ENCODE results near the gene TSPOAP1. TPM values are rescaled to one million over a fixed set of nuclear protein-coding genes. Genes with fewer than 3 reads are reported as not detected.

The TSPOAP1 gene
- total and polyA plus RNA-seq, 10 of the 15 experiments (the other 5 are each of a cell fraction or from before 2014, with no cell fraction given): 0.58 to 16.4 (median 4.2) TPM; not detected in 1

DNA sequence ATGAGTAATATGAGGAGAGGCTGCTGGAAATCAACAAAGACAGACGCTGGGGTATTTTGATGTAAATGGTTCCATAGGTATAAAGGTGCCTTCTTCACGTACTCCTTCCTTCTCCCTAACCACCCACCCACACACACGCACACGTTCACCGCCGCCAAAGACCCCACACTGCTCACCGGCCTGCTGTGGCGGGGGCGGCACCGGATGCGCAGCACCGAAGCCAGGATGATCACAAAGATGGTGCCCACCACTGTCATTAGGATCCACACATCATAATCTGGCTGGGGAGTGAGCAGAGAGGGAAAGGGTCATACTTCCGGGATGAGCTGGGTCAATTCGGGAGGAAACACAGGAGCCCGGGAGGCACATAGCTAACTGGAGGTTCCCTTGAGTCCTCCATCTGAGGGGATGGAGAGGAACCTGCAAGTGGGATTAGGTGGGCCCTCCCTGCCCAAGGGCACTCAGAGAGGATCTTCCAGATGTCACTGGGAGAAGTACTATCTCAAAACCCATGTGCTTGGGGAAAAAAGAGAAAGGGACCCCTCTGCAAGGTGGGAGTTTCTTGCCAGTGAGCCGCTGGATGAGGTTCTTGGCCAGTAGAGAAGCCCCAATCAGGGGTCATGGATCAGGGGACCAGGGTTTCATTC lies 33.9 kb upstream of the TSPOAP1 start:
- Histone ChIP-seq H3K79me2 (ENCODE audit: control insufficient read depth, insufficient read depth, low read length) (no peaks in the 10 kb centered on the region), H3K4me2 (ENCODE audit: control insufficient read depth, insufficient read depth) (no peak overlapping the region), H3K9me3 (replicated peaks; ENCODE audit: control insufficient read depth, insufficient read depth, low read length) (no peaks in the 10 kb centered on the region), H3K4me1 (ENCODE audit: control insufficient read depth, insufficient read depth, low read length) (no peaks in the 10 kb centered on the region), H4K20me1 (ENCODE audit: control insufficient read depth, insufficient read depth) (no peaks in the 10 kb centered on the region), H3K36me3 (ENCODE audit: control insufficient read depth in 2 of 2, insufficient read depth in 2 of 2, low read length in 1 of 2) (peaks cover 0 to 26% of the 10 kb centered on the region in 2 experiments; a peak in 3 of 4 replicates), H2AFZ (ENCODE audit: control insufficient read depth, low read depth, low read length) (no peak overlapping the region), H3K9ac (ENCODE audit: control insufficient read depth, insufficient read depth, low read length) (no peak overlapping the region), H3K27ac (ENCODE audit: control insufficient read depth, insufficient read depth) (no peak overlapping the region), H3K4me3 (no peak overlapping the region), H3K27me3 (replicated peaks in 1 of 2; ENCODE audit: control insufficient read depth in 2 of 2, insufficient read depth in 2 of 2, low read length in 1 of 2) (no peaks in the 10 kb centered on the region)
- RAD21 ChIA-PET (ENCODE audit: unreplicated experiment): interaction anchor here (2.0 kb wide), 1 partner anchor 20 kb away, joined by 4 read pairs; no protein-coding TSS in a partner anchor
- CTCF ChIA-PET: interaction anchor here (0.7 to 1.6 kb wide), 6 partner anchors 14 to 112 kb away, joined by 3 to 5 read pairs (median 4); partner anchors contain the start of gene RNF43
- BruUV-seq (replicated peaks): no TSS peak
- POLR2A ChIA-PET: interaction anchor here (0.6 kb wide), 1 partner anchor 11 kb away, joined by 5 read pairs; the partner anchor contains the start of gene SUPT4H1
- in situ Hi-C loops (cut with MboI): no loop called here
- no peak for ATAC-seq
- no peak for FAIRE-seq
- WGBS (ENCODE audit: insufficient coverage, insufficient replicate concordance, low lambda C conversion rate, missing lambda C conversion rate): 75% methylated on average over 16 of the region's 16 CpGs
- TF ChIP-seq, protein P1, sequence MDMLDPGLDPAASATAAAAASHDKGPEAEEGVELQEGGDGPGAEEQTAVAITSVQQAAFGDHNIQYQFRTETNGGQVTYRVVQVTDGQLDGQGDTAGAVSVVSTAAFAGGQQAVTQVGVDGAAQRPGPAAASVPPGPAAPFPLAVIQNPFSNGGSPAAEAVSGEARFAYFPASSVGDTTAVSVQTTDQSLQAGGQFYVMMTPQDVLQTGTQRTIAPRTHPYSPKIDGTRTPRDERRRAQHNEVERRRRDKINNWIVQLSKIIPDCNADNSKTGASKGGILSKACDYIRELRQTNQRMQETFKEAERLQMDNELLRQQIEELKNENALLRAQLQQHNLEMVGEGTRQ (IDR thresholded peaks at IDR 0.05; ENCODE audit: borderline replicate concordance, low read depth, low read length): no peak
- TF ChIP-seq BHLHE40 (IDR thresholded peaks at IDR 0.05; ENCODE audit: borderline replicate concordance in 1 of 2, low read depth in 2 of 2, low read length in 1 of 2): no peak
- no peak for TF ChIP-seq CREM (IDR thresholded peaks at IDR 0.05; ENCODE audit: low read depth)
- no peak for TF ChIP-seq POLR2AphosphoS2 (IDR thresholded peaks at IDR 0.05; ENCODE audit: low read depth, low read length)
- no peak for TF ChIP-seq ZNF207 (IDR thresholded peaks at IDR 0.05; ENCODE audit: borderline replicate concordance)
- TF ChIP-seq SMAD1 (IDR thresholded peaks at IDR 0.05; ENCODE audit: low read depth, partially characterized antibody): no peak
- TF ChIP-seq ZSCAN29 (IDR thresholded peaks at IDR 0.05): no peak
- no peak for TF ChIP-seq ZNF24 (IDR thresholded peaks at IDR 0.05)
- TF ChIP-seq CHD2 (IDR thresholded peaks at IDR 0.05; ENCODE audit: borderline replicate concordance, low read depth, low read length): no peak
- TF ChIP-seq IKZF2 (IDR thresholded peaks at IDR 0.05): no peak
- TF ChIP-seq, protein P2, sequence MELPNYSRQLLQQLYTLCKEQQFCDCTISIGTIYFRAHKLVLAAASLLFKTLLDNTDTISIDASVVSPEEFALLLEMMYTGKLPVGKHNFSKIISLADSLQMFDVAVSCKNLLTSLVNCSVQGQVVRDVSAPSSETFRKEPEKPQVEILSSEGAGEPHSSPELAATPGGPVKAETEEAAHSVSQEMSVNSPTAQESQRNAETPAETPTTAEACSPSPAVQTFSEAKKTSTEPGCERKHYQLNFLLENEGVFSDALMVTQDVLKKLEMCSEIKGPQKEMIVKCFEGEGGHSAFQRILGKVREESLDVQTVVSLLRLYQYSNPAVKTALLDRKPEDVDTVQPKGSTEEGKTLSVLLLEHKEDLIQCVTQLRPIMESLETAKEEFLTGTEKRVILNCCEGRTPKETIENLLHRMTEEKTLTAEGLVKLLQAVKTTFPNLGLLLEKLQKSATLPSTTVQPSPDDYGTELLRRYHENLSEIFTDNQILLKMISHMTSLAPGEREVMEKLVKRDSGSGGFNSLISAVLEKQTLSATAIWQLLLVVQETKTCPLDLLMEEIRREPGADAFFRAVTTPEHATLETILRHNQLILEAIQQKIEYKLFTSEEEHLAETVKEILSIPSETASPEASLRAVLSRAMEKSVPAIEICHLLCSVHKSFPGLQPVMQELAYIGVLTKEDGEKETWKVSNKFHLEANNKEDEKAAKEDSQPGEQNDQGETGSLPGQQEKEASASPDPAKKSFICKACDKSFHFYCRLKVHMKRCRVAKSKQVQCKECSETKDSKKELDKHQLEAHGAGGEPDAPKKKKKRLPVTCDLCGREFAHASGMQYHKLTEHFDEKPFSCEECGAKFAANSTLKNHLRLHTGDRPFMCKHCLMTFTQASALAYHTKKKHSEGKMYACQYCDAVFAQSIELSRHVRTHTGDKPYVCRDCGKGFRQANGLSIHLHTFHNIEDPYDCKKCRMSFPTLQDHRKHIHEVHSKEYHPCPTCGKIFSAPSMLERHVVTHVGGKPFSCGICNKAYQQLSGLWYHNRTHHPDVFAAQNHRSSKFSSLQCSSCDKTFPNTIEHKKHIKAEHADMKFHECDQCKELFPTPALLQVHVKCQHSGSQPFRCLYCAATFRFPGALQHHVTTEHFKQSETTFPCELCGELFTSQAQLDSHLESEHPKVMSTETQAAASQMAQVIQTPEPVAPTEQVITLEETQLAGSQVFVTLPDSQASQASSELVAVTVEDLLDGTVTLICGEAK (IDR thresholded peaks at IDR 0.05; ENCODE audit: borderline replicate concordance): no peak
- TF ChIP-seq FOXM1 (IDR thresholded peaks at IDR 0.05; ENCODE audit: low read depth, low read length): no peak
- SMC1A ChIA-PET (ENCODE audit: uncharacterized antibody, unreplicated experiment): interaction anchor here (1.0 to 1.8 kb wide), 5 partner anchors 21 to 55 kb away, joined by 3 to 7 read pairs (median 5); partner anchors contain the start of gene RNF43
- intact Hi-C loops (cut with micrococcal nuclease; ENCODE audit: unreplicated experiment): no loop called here
- DNase-seq (ENCODE audit: low read depth, low spot score): no peak

All from GM12878 (cell line).